Cardiac muscle cell (in vitro differentiated cells and primary cell): Measurements from ENCODE around the gene LAMA3. TPM values are rescaled to one million over a fixed set of nuclear protein-coding genes. Genes with fewer than 3 reads are reported as not detected.

Experiments used
- DNase-seq, 2 donors: peaks; one replicate each; pipeline versions ENCODE4 v3.0.0 to v3.0.0-alpha.2; 2010 to 2017; ENCODE audit warnings: low read depth in 1 of 2, low spot score in 1 of 2
- H3K27ac ChIP-seq: fragments of 200-600 bp; sonication (generic); 2 replicates; pipeline ENCODE4 v1.5.1; 2016
- H3K27me3 ChIP-seq: fragments of 200-600 bp; sonication (generic); 2 replicates; pipeline ENCODE4 v1.6.0; 2016; ENCODE audit warnings: control low read depth
- H3K36me3 ChIP-seq: fragments of 200-600 bp; sonication (generic); 2 replicates; pipeline ENCODE4 v1.5.1; 2016; ENCODE audit warnings: control low read depth
- H3K4me1 ChIP-seq: fragments of 200-600 bp; sonication (generic); 2 replicates; pipeline ENCODE4 v1.8.1; 2017; ENCODE audit warnings: low read depth, mild to moderate bottlenecking, mixed run types
- H3K4me3 ChIP-seq: fragments of 200-600 bp; sonication (generic); 2 replicates; pipeline ENCODE4 v1.5.1; 2016; ENCODE audit warnings: mild to moderate bottlenecking
- H3K9me3 ChIP-seq: fragments of 200-600 bp; sonication (generic); 2 replicates; pipeline ENCODE4 v1.5.1; 2017; ENCODE audit warnings: low read depth, mild to moderate bottlenecking, control low read depth
- polyA plus RNA-seq: library from polyadenylated mRNA; unstranded; fragments of >200 nt; fragmentation: Nextera tagmentation; extraction: Ambion mirVana; gene quantifications from 2 replicates; pipeline ENCODE4 v1.2.1, GENCODE V29; 2016
- total RNA-seq: library from RNA; depleted of rRNA; stranded (reverse); fragments of >200 nt; gene quantifications from 2 replicates; pipeline ENCODE4 v1.2.3, GENCODE V29; 2016
- TF ChIP-seq, protein P1 (sequence below): IDR thresholded peaks from 2 replicates; pipeline ENCODE4 v1.5.1; 2012; ENCODE audit warnings: low read depth, mild to moderate bottlenecking, low read length

LAMA3 gene
- total and polyA plus RNA-seq, 2 experiments from 2014 or later: 0.18 TPM; not detected in 1

- no peaks in the 10 kb centered on the region for H3K9me3 ChIP-seq
- H3K4me3 ChIP-seq: no peak overlapping the region
- no peaks in the 10 kb centered on the region for H3K36me3 ChIP-seq
- peak; percentile 77 to 88 for DNase-seq
- H3K27ac ChIP-seq: no peak overlapping the region
- TF ChIP-seq, protein P1, sequence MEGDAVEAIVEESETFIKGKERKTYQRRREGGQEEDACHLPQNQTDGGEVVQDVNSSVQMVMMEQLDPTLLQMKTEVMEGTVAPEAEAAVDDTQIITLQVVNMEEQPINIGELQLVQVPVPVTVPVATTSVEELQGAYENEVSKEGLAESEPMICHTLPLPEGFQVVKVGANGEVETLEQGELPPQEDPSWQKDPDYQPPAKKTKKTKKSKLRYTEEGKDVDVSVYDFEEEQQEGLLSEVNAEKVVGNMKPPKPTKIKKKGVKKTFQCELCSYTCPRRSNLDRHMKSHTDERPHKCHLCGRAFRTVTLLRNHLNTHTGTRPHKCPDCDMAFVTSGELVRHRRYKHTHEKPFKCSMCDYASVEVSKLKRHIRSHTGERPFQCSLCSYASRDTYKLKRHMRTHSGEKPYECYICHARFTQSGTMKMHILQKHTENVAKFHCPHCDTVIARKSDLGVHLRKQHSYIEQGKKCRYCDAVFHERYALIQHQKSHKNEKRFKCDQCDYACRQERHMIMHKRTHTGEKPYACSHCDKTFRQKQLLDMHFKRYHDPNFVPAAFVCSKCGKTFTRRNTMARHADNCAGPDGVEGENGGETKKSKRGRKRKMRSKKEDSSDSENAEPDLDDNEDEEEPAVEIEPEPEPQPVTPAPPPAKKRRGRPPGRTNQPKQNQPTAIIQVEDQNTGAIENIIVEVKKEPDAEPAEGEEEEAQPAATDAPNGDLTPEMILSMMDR: peak; percentile 93
- no peaks in the 10 kb centered on the region for H3K27me3 ChIP-seq
- H3K4me1 ChIP-seq: no peaks in the 10 kb centered on the region
Measured at GRCh38 chr18:23918395-23919032, 229.3 kb downstream of the LAMA3 start.

DNA sequence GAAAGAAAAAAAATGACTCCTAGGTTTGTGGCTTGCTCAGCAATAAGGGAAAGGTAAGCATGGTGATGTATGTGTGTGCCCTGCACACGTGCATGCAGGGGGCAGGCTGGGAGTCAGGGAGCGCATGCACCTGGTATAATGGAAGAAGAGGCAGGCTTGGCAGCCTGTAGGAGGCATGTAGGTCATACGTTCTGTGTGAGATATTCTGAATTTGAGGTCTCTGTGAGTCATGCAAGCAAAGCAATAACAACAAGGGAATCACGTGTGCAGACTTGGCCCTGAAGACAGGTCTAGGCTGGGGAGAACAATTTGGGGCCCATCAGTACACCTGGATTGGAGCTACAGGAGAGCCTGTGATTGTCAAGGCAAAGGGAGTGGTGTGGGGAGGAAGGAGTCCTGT, 230.8 kb downstream of the LAMA3 start:
- Histone ChIP-seq H3K4me3 (no peak overlapping the region), H3K9me3 (no peaks in the 10 kb centered on the region), H3K27me3 (no peaks in the 10 kb centered on the region), H3K27ac (no peak overlapping the region), H3K4me1 (no peaks in the 10 kb centered on the region), H3K36me3 (no peaks in the 10 kb centered on the region)
- DNase-seq: no peak
- TF ChIP-seq, protein P1: no peak

DNA sequence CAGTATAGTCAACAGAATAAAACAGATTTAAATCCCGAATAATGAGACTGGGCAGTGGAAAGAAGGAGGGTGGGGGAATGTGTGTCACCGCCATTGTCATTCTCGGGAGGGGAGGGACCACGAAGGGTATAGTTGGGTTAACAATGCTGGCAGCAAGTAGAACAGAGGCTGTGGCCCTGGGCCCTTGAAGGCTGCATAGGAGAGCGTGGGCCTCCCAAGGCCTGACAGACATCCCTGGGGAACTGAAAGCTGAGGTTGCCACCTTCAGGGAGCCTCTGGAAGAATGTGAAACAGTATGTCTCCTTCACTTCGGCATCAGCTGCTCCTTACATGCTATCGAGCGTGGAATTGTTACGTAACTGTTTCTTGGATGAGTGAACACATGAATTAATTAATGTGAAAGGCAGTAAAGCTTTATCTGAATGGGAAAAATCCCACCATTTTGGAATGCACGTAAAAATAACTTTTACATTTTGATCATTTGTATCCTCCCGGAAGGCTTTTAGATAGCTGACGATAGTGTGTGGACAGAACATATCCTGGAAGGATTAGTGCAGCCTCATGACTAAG, 232.5 kb downstream of the LAMA3 start:
- no peak for DNase-seq
- no peaks in the 10 kb centered on the region for H3K27me3 ChIP-seq

GRCh38 chr18:23922939-23923338, 233.7 kb downstream of the LAMA3 start:
- no peak for DNase-seq
- TF ChIP-seq, protein P1: no peak
- Histone ChIP-seq H3K9me3 (no peaks in the 10 kb centered on the region), H3K4me3 (no peak overlapping the region), H3K36me3 (no peaks in the 10 kb centered on the region), H3K4me1 (no peaks in the 10 kb centered on the region), H3K27ac (no peak overlapping the region), H3K27me3 (no peaks in the 10 kb centered on the region)

More for the DNA sequence above, 232.5 kb downstream of the LAMA3 start:
- TF ChIP-seq, protein P1: no peak
- Histone ChIP-seq H3K36me3 (no peaks in the 10 kb centered on the region), H3K9me3 (no peaks in the 10 kb centered on the region), H3K27ac (no peak overlapping the region), H3K4me3 (no peak overlapping the region), H3K4me1 (no peaks in the 10 kb centered on the region)

DNA sequence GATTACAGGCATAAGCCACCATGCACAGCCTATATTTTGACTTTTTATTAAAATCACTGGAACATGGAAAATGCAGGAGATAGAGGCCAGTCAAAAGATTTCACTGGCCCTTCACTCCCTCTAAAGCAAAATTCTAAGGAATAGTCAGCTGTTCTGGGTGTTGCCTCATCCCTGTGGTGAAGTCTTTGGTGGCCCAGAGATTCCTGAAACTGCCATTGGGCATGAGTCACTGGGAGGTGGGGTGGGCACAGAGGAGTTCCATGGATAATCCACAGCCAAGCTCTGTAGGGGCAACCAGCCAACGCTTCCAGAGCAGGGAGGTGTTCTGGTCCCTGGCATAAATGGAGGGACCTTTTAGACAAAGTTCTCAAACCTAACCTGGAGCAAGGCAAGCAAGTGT, 235.6 kb downstream of the LAMA3 start:
- Histone ChIP-seq H3K4me3 (no peak overlapping the region), H3K27ac (no peak overlapping the region), H3K36me3 (no peaks in the 10 kb centered on the region), H3K27me3 (no peaks in the 10 kb centered on the region), H3K9me3 (no peaks in the 10 kb centered on the region), H3K4me1 (no peaks in the 10 kb centered on the region)
- DNase-seq: peak in 1 of 2 donors; percentile 63
- TF ChIP-seq, protein P1: no peak
